ENCODE results near the gene SPATA2. TPM values are rescaled to one million over a fixed set of nuclear protein-coding genes. Genes with fewer than 3 reads are reported as not detected.

The SPATA2 gene
- total and polyA plus RNA-seq, 2 experiments from 2014 or later, result 5.3 to 9.3 TPM

- TF ChIP-seq ZNF462 (CRISPR knock-in tag; IDR thresholded peaks at IDR 0.05), result no peak
- TF ChIP-seq EZH2phosphoT487 (IDR thresholded peaks at IDR 0.05; ENCODE audit: unreplicated experiment), result no peak
- TF ChIP-seq ZNF331 (CRISPR knock-in tag; IDR thresholded peaks at IDR 0.05; ENCODE audit: low read depth), result no peak
- TF ChIP-seq NANOG (IDR thresholded peaks at IDR 0.05; ENCODE audit: borderline replicate concordance), result no peak
- TF ChIP-seq ZNF114 (CRISPR knock-in tag; IDR thresholded peaks at IDR 0.05), result no peak
Measured at GRCh38 chr20:49910340-49910706, 5.0 kb downstream of the SPATA2 start (continued).

GRCh38 chr20:49909499-49910339 lies 5.6 kb downstream of the SPATA2 start:
- H3K79me2 ChIP-seq (replicated peaks; ENCODE audit: insufficient read depth), result peaks cover 56% of the 10 kb centered on the region
- H2AFZ ChIP-seq, result no peak overlapping the region
- Mint-ChIP-seq H3K27ac (no peak overlapping the region), H3K4me1 (peaks cover 10% of the 10 kb centered on the region; the same call in 1 of the 3 replicates), H3K4me3 (no peak overlapping the region), H3K27me3 (ENCODE audit: insufficient read depth, low read depth, poor library complexity) (peaks cover 5% of the 10 kb centered on the region), H3K9me3 (no peaks in the 10 kb centered on the region), H3K36me3 (ENCODE audit: low read depth) (peaks cover 21% of the 10 kb centered on the region)
- H3K27me3 ChIP-seq (ENCODE audit: insufficient read depth), result no peaks in the 10 kb centered on the region
- no peak overlapping the region for H3K4me2 ChIP-seq
- DNase-seq (ENCODE audit: low spot score) (peak; percentile 59), ATAC-seq (peak; percentile 68)
- peaks cover 28% of the 10 kb centered on the region for H4K20me1 ChIP-seq (replicated peaks; ENCODE audit: insufficient read depth)
- no peaks in the 10 kb centered on the region; the same call in 1 of the 2 replicates for H3K36me3 ChIP-seq (ENCODE audit: insufficient read depth)
- H3K4me3 ChIP-seq, result no peak overlapping the region
- no peaks in the 10 kb centered on the region for H3K9me2 ChIP-seq (ENCODE audit: insufficient read depth)
- no peaks in the 10 kb centered on the region; the same call in 1 of the 2 replicates for H3K4me1 ChIP-seq (ENCODE audit: insufficient read depth)
- H3F3A ChIP-seq (replicated peaks; ENCODE audit: low read depth), result no peaks in the 10 kb centered on the region
- TF ChIP-seq CTCF (conservative IDR thresholded peaks at IDR 0.05; ENCODE audit: low read depth in 2 of 2) (peak; percentile 39 to 47), EZH2phosphoT487 (IDR thresholded peaks at IDR 0.05; ENCODE audit: unreplicated experiment) (no peak)
- H3K27ac ChIP-seq (ENCODE audit: low read depth), result no peak overlapping the region
